ENCODE data around the gene AGFG1. TPM values are rescaled to one million over a fixed set of nuclear protein-coding genes. Genes with fewer than 3 reads are reported as not detected.
"Not testable (repeated sequence)": the region's sequence is repeated elsewhere in the genome, so short reads cannot be mapped to it uniquely, and the experiment has no call there.

Gene AGFG1
- total RNA-seq, 3 donors from 2014 or later, result 69.2 to 76.3 (median 73.0) TPM

GRCh38 chr2:227528803-227529202 is 56.8 kb downstream of the AGFG1 start:
- DNase-seq (no peak), ATAC-seq (no peak)
- H3K9me3 ChIP-seq, result no peaks in the 10 kb centered on the region
- TF ChIP-seq, protein P1, sequence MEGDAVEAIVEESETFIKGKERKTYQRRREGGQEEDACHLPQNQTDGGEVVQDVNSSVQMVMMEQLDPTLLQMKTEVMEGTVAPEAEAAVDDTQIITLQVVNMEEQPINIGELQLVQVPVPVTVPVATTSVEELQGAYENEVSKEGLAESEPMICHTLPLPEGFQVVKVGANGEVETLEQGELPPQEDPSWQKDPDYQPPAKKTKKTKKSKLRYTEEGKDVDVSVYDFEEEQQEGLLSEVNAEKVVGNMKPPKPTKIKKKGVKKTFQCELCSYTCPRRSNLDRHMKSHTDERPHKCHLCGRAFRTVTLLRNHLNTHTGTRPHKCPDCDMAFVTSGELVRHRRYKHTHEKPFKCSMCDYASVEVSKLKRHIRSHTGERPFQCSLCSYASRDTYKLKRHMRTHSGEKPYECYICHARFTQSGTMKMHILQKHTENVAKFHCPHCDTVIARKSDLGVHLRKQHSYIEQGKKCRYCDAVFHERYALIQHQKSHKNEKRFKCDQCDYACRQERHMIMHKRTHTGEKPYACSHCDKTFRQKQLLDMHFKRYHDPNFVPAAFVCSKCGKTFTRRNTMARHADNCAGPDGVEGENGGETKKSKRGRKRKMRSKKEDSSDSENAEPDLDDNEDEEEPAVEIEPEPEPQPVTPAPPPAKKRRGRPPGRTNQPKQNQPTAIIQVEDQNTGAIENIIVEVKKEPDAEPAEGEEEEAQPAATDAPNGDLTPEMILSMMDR (IDR thresholded peaks at IDR 0.05), result no peak
- no peaks in the 10 kb centered on the region for H3K36me3 ChIP-seq (ENCODE audit: low read depth)
- intact Hi-C loops (cut with DNase I, micrococcal nuclease), result no loop called here
- no peak overlapping the region for H3K4me3 ChIP-seq
- H3K4me1 ChIP-seq (ENCODE audit: low read depth), result no peaks in the 10 kb centered on the region

- DNase-seq, result no peak
- intact Hi-C loops (cut with DNase I, micrococcal nuclease), result no loop called here
- H3K36me3 ChIP-seq (ENCODE audit: low read depth), result no peaks in the 10 kb centered on the region
- H3K9me3 ChIP-seq, result no peaks in the 10 kb centered on the region
- no peak overlapping the region for H3K4me3 ChIP-seq
- TF ChIP-seq, protein P1 (IDR thresholded peaks at IDR 0.05), result no peak
- ATAC-seq, result no peak
- no peaks in the 10 kb centered on the region for H3K4me1 ChIP-seq (ENCODE audit: low read depth)
Measured at GRCh38 chr2:227529871-227530270, 57.9 kb downstream of the AGFG1 start.

DNA sequence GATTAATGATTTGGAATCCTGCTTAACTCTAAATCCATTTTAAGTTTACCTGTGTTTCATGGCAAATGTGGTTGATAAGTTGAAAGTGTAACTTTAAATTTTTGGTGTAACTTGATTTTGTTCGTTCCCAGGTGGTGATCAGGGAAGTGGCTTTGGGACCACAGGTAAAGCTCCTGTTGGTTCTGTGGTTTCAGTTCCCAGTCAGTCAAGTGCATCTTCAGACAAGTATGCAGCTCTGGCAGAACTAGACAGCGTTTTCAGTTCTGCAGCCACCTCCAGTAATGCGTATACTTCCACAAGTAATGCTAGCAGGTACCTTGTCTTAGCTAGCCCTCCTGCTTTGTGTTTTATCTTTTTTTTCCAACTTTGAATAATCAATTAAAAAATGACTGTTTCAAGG is 62.8 kb downstream of the AGFG1 start:
- ATAC-seq (no peak), DNase-seq (no peak)
- TF ChIP-seq, protein P1 (IDR thresholded peaks at IDR 0.05), result no peak
- Histone ChIP-seq H3K4me3 (no peak overlapping the region), H3K4me1 (ENCODE audit: low read depth) (no peaks in the 10 kb centered on the region), H3K9me3 (no peaks in the 10 kb centered on the region), H3K36me3 (ENCODE audit: low read depth) (no peaks in the 10 kb centered on the region)
- intact Hi-C loops (cut with DNase I, micrococcal nuclease), result no loop called here

- no peak for ATAC-seq
- TF ChIP-seq, protein P1 (IDR thresholded peaks at IDR 0.05), result no peak
- no peaks in the 10 kb centered on the region for H3K36me3 ChIP-seq (ENCODE audit: low read depth)
- H3K4me1 ChIP-seq (ENCODE audit: low read depth), result no peaks in the 10 kb centered on the region
- no peak for DNase-seq
- no peak overlapping the region for H3K4me3 ChIP-seq
- intact Hi-C loops (cut with DNase I, micrococcal nuclease), result no loop called here
- no peaks in the 10 kb centered on the region for H3K9me3 ChIP-seq
Measured at GRCh38 chr2:227536445-227536844, 64.5 kb downstream of the AGFG1 start.

GRCh38 chr2:227539465-227539956 is 67.6 kb downstream of the AGFG1 start:
- H3K4me1 ChIP-seq (ENCODE audit: low read depth), result no peaks in the 10 kb centered on the region
- DNase-seq, result no peak
- H3K36me3 ChIP-seq (ENCODE audit: low read depth), result no peaks in the 10 kb centered on the region
- intact Hi-C loops (cut with DNase I, micrococcal nuclease), result no loop called here
- H3K4me3 ChIP-seq, result no peak overlapping the region
- H3K9me3 ChIP-seq, result no peaks in the 10 kb centered on the region
- no peak for ATAC-seq
- TF ChIP-seq, protein P1 (IDR thresholded peaks at IDR 0.05), result no peak

DNA sequence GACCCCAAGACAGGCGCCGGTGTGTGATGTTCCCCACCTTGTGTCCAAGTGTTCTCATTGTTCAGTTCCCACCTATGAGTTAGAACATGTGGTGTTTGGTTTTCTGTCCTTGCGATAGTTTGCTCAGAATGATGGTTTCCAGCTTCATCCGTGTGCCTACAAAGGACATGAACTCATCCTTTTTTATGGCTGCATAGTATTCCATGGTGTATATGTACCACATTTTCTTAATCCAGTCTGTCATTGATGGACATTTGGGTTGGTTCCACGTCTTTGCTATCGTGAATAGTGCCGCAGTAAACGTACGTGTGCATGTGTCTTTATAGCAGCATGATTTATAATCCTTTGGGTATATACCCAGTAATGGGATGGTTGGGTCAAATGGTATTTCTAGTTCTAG is 68.4 kb downstream of the AGFG1 start:
- H3K4me1 ChIP-seq (ENCODE audit: low read depth); DNase-seq; intact Hi-C loops (cut with DNase I, micrococcal nuclease); H3K4me3 ChIP-seq; H3K9me3 ChIP-seq; H3K36me3 ChIP-seq (ENCODE audit: low read depth); ATAC-seq: not testable (repeated sequence)
